Stimulated activated naive CD4-positive, alpha-beta T cell treated with Interleukin-2 at 50 U/mL for 16 hours (primary cell): ENCODE data around the gene UTP14C.
A peak's percentile ranks its signal among the peaks of the same experiment; 100 is the strongest.
"Not testable (repeated sequence)": the region's sequence is repeated elsewhere in the genome, so short reads cannot be mapped to it uniquely, and the experiment has no call there.

Source experiments
- DNase-seq: peaks from one replicate; lab custom pipeline; 2025; lab: John Stamatoyannopoulos, UW

Gene UTP14C

DNA sequence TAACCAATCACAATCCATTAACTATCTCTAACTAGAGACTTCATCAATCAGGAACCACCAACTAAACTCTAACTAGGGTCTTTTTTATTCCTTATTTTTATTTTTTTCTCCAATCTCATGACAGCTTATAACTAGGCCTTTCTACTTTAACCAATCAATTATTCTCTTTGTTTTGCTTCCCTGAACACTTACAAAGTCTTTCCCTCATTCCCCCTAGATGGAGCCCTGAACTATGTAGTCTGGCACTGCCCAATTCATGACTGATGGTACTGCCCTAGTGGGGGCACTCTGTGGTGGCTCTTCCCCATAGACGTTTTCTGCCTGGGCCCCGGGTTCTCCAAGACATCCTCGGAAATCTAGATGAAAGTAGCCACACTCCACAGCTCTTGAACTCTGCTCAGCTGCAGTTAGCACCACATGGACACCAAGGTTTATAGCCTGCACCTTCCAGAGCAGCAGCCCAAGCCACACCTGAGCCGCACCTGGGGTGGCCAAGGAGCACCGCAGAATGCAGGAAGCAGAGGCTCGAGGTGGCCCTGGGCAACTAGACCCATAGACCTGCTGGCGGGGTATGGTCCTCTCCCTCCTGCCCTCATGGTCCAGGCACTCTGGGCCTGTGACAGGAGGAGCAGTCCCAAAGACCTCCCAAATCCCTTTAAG is 19.9 kb upstream of the UTP14C start:
- no peak for DNase-seq

- no peak for DNase-seq
These were observed 18.5 kb upstream of the UTP14C start for GRCh38 chr13:52005841-52006522.

DNA sequence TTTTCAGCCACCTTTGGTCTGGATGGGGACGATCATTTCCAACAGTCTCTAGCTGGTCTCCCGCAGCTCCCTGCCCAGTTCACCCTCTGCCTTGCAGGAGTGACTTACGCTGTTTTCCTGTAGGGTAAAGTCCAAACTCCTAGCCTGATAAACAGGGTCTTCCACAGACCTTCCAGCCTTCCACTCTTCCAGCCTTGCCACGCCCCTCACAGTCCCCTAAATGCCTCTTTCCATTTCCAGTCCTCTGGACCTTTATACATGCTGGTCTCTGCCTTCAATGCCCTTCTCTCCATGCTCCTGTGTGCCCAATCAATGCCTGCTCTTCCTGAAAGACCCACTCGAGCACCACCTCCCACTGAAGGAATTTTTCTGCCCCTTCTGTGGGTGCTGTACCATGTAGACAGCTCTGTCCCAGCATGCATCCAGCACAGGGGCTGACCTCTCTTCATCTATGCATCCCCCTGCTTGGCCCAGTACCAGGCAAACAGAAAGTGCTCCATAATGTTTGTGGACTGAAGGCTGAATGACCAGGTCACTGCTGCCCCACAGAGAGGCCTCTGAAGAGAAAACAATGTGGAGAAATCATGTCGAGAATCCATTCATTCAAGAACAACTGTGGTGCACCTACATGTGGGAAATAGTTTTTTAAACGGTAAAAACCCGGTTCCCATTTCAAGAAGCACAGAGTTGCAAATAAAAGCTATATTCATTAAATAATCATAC is 17.8 kb upstream of the UTP14C start:
- DNase-seq = no peak

- DNase-seq = no peak
These were observed 14.5 kb upstream of the UTP14C start for GRCh38 chr13:52009946-52010345.

DNA sequence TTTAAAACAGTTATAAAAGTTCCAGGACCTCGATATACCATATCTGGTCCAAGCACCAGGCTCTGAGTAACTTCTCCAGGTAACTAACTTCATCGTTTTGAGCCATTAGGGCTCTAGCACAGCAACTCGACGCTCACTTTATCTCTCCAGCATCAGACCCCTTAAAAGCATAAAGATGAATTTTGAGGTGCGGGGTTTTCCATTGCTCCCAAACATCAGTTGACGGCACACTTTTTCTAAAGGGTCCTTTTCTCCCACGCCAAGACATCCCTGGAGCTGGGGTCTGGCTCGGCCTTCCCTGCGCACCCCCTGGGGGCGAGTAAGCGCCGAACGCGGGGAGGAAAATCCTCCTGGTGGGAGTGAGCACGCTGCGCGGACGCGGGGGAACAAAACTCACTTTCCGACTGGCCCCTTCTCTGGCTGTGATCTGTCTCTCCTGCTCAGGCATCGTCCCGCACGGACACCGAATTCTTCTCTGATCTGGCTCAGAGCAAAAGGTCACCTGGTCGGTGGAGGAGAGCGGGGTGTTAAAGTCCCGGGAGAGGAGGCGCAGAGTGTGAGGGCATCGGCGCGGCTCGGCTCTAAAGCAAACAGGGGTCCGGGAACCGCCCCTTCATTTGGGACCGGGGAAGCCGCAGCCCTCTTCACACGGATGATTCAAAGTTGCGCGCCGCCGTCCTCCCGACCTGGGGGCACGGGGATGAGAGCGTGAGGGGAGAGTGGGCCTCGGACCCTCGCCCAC is 13.4 kb upstream of the UTP14C start, which contains the start of gene ATP7B:
ATP7B (minus strand) TSS at position 561 of the 742 bp plus-strand sequence; CDS start at position 448, 113 bp downstream.
- peak; percentile 15 for DNase-seq

DNA sequence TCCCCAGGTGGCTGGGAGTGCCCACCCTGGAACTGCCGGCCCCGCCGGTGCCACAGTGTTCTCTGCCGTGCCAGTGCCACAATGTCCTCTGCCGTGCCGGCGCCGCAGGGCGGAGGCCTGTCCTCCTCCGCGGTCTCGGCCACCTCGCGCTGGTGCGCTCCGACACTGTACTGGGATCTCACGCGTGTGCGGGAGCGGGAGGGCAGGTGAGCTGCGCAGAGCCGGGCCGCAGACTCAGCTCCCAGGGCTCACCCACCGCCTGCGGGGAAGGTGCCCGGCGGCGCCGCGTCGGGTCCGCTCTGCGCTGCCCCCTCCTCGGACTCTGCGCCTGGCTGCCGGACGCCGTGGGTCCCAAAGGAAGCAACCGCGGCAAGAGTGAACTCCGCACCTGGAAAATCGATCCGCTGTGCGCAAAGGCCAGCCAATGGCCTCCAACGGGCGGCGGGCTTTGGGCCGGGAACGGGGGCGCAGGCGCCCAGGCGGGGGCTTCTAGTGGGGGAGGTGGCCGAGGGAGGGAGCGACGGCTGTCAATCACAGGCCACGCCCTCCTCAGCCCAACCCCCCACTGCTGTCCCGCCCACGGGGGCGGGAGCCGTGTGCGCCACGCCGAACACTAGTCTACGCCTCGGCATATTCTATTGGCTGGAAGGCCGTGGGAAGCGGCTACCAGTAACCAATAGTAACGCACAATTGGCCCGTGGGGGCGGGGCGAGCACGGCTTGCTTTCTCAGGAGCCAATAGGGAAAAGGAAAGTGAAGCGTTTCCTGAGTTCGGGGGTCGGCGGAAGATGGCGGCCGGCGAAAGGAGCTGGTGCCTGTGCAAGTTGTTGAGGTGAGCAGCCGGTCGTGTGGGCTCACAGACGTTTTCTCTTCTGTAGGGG is 12.6 kb upstream of the UTP14C start, which contains the start of gene ALG11:
ALG11 (plus strand) TSS at position 767 of the 880 bp plus-strand sequence; CDS start at position 788, 21 bp downstream.
- peak; percentile 98 for DNase-seq

GRCh38 chr13:52012512-52012836 is 12.0 kb upstream of the UTP14C start:
- no peak for DNase-seq

DNA sequence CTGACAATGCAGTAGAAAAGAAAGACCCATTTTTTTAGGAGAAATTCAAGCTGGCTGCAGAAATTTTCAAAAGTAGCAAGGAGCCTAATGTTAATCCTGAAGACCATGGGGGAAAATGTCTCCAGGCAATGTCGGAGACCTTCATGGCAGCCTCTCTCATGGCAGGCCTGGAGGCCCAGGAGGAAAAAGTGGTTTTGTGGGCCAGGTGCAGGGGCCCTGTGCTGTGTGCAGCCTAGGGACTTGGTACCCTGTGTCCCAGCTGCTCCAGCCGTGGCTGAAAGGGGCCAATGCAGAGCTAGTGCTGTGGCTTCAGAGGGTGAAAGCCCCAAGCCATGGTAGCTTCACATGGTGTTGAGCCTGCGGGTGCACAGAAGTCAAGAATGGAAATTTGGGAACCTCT is 8.2 kb upstream of the UTP14C start:
- DNase-seq = no peak

DNA sequence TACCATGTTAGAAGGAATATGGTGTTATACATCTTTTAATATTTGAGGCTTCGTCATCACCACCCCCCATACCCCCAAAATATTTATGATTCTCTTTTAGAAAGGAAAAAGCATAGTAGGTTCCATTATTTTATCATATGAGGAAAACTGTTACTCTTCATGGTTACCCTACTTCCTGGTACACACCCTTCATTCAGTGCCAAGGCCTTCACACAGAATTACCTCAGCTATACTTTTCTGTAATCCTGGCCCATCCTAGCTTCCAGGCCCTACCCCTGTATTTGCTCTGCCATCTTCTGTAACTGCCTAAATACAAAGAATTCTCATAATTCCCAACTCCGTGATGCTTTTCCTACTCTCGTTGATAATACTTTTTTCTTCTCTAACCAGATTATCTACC is 4.3 kb upstream of the UTP14C start:
- no peak for DNase-seq

DNA sequence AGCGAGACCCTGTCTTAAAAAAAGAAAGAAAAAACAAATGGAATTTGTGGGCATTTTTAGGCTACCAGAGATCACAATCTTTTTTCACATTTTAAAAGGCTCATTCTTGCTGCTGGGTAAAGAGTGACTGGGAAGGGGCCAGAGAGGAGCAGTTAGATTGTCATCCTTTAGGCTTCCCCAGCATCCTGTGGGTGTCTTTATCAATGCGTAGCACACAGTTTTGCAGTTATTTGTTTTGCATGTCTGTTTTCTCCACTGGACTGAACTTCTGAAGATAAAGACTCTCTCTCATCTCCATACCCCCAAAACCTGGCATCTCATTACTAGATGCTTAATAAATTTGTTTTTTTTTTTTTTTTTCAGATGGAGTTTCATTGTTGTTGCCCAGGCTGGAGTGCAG is 2.1 kb upstream of the UTP14C start:
- DNase-seq = no peak

DNA sequence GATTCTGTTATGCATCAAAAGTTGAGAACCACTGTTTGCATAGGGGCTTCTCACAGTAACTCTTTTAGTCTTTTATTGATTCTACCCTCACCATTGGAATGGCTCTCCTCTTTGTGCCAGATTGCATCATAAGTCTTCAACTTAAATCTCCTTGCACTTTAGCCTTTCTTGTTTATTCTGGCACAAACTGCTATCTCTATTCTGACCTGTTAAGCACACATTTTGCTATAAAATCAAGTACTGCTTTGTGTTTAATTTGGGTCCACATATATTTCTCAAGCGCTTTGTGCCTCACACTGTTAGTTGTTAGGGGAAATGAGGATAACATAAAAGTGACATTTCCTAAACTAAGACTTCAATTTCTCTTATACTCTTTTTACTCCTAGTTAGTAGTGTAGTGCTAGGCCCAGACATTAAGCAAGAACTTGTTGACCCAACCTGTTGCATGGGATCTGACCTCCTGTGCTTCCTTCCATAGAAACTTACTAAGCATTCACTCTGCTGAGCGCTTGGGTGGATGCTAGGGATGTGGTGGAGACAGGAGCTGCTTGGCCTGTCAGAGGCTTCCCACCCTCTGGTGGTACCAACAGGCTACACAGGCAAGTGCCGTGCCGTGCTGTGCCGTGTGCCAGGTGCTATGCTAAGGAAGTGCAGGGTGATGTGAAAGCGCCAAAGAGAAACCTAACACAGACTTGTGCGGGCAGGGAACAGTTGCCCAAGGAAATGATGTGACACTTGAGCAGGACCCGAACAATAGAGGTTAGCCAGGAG is 1.2 kb downstream of the UTP14C start:
- DNase-seq = no peak

- no peak for DNase-seq
These were observed 1.7 kb downstream of the UTP14C start for GRCh38 chr13:52026246-52026626.

- no peak for DNase-seq
These were observed 3.3 kb downstream of the UTP14C start for GRCh38 chr13:52027832-52028231.

DNA sequence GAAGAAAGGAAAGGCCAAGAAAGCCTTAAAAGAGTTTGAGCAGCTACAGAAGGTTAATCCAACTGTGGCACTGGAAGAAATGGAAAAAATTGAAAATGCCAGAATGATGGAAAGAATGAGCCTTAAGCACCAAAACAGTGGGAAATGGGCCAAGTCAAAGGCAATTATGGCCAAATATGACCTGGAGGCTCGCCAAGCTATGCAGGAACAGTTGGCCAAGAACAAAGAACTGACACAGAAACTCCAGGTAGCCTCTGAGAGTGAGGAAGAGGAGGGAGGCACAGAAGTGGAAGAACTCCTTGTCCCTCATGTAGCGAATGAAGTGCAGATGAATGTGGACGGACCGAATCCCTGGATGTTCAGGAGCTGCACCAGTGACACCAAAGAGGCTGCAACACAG is 5.1 kb downstream of the UTP14C start:
- no peak for DNase-seq

DNA sequence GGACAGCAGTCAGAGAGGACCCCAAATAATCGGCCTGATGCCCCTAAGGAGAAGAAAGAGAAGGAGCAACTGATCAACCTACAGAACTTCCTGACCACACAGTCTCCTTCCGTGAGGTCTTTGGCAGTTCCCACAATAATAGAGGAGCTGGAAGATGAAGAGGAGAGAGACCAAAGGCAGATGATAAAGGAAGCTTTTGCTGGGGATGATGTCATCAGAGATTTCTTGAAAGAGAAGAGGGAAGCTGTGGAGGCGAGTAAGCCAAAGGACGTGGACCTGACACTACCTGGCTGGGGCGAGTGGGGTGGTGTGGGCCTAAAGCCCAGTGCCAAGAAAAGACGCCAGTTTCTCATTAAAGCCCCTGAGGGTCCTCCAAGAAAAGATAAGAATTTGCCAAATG is 5.9 kb downstream of the UTP14C start:
- not testable (repeated sequence) for DNase-seq

GRCh38 chr13:52033039-52033438 is 8.5 kb downstream of the UTP14C start:
- no peak for DNase-seq

DNA sequence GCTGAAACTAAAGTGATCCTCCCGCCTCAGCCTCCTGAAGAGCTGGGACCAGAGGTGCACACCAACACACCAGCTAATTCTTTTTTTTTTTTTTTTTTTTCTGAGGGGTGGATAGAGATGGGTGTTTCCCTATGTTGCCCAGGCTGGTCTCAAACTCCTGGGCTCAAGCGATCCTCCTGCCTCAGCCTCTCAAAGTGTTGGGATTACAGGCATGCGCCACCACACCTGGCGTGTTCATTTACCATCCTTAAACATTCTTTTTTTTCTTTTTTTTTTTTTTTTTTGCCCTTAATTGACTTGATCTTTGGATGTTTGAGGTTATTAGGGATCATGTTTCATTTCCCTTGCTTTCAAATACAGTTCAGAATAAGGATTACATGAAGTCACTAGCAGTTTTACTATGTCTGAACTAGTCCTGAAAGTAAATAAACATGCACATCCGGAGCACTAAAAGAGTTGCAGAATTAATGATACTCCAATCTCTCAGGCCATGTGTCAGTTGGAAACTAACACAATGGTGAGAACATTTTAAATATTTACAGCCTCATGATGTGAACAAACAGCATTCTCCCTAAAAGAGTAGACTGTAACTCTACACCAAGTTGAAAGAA is 10.2 kb downstream of the UTP14C start:
- no peak for DNase-seq

DNA sequence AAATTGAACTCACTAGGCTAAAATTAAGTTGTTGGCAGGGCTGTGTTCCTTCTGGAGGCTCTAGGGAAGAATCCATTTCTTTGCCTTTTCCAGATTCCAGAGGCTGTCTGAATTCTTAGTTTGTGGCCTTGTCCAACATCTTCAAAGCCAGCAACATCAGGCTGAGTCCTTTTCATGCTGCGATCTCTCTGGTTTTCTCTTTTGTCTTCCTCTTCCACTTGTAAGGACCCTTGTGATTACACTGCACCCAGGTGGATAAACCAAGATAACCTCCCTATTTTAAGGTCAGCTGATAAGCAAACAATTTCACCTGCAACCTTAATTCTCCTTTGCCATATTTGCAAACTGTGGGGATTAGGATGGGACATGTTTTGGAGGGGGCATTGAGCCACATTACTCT is 11.5 kb downstream of the UTP14C start:
- DNase-seq = no peak

DNA sequence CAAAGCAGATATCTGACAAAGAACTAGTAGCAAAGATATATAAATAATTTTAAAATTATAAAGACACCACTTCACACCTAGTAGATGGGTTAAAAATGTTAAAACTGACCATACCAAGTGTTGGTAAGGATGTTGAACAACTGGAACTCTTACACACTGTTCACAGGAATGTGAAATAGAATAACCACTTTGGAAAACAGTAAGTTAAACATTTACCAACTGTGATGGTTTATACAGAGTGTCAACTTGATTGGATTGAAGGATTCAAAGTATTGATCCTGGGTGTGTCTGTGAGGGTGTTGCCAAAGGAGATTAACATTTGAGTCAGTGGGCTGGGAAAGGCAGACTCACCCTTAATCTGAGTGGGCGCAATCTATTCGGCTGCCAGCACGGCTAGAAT is 19.2 kb downstream of the UTP14C start:
- no peak for DNase-seq

GRCh38 chr13:52047463-52047862 is 23.0 kb downstream of the UTP14C start:
- no peak for DNase-seq
